Pulmonary artery endothelial cell (primary cell): ENCODE measurements around the gene UBAC1. TPM values are rescaled to one million over a fixed set of nuclear protein-coding genes. Genes with fewer than 3 reads are reported as not detected.
A peak's percentile ranks its signal among the peaks of the same experiment; 100 is the strongest.

ENCODE experiments used
- DNase-seq: peaks from one replicate; pipeline ENCODE4 v3.0.0-alpha.2; 2011; ENCODE audit warnings: low read depth, low spot score
- total RNA-seq: library from RNA; depleted of rRNA; stranded (reverse); fragments of >200 nt; gene quantifications from 2 replicates; pipeline ENCODE4 v1.2.3, GENCODE V29; 2014

Gene UBAC1
- total RNA-seq, 1 donor from 2014 or later, result 38.5 TPM

DNA sequence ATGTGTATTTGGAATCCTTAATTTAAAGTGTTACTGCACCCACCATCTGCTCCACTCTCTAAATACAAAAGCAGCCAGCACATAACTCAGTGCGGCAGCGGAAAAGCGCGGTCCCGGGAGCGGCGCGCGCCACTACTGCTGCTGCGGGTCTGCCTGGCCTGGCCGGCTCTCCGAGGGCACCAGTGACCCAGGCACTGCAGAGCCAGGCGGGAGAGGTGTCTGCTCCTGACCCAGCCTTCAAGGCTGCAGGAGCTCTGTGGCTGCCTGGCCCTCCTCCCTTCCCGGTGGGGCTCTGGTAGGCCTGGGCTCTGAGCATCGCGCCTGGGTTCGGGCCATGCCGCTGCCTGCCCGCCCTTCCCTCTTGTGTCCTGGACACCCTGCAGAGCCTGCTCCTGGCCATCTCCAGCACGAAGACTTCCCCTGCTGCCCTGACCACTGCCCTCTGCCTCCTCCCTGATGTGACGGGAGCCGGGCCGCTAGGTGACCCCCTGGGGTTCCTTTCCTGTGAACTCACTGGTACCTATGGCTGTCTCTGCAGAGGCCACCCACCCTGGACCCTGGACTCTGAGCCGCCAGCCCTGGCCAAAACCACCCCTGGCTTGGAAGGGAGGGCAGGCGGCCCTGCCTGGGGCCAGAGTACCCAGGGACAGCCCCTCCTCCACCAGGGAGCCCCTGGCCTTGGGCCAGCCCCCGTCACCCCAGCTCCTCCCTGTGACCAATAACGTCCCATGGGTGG is 32.8 kb upstream of the UBAC1 start:
- no peak for DNase-seq

DNA sequence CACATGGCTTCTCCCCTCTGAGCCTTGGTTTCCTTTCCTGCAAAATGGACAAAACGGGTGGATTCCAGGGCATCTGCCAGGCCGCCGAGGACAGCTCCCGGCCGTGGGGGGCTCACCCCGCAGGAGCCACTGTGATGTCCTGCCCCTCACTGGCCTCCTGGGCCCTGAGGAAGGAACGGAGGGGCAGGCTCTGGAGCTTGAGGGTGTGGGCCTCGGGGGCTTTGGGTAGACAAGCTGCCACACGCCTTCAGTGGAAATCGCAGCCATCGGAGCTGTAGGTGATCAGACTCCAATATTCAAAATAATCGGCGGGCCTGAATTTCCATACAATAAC is 32.2 kb upstream of the UBAC1 start:
- no peak for DNase-seq

DNA sequence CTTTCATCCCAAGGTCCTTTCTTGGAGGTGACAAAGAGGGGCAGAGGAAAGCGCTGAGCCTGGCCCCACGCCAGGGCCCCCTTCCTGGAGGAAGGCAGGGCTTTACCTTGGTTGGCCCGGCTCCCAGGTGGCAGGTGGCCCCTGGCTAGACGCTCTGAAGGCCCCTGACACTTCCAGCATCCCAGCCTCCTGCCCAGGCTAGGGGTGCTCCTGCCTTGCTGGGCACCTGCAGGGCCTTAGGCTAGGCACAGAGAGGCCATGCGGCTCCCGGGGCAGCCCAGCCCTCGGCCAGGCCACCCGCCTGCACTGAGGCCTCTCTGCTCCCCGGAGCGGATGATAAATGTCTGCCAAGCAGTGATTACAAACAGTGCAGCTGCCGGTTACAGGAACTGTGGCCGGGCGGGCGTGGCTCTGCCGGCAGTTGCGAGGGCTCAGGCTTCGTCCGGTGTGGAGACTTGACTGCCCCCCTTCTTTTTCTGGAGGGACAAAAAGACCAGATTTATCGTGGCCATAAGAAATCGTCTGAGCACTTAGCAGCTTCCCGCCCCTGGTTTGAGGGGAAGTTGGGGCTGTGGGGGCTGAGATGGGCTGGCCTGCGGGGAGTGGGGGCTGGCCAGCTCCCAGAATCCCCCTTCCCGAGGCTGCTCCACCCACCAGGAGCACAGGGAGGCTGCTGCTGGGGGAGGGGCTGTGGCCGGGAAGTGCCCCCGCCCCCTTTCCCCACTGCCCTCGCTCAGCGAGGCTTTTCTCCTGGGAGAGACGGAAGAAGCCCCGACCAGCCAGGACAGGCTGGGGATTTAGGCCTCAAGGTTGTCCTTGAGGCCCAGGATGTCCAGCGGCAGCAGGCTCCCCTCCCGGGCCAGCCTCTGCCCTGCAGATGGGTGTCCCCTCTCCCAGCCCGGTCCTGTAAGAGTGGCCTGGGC is 31.6 kb upstream of the UBAC1 start:
- DNase-seq, result peak; percentile 33

DNA sequence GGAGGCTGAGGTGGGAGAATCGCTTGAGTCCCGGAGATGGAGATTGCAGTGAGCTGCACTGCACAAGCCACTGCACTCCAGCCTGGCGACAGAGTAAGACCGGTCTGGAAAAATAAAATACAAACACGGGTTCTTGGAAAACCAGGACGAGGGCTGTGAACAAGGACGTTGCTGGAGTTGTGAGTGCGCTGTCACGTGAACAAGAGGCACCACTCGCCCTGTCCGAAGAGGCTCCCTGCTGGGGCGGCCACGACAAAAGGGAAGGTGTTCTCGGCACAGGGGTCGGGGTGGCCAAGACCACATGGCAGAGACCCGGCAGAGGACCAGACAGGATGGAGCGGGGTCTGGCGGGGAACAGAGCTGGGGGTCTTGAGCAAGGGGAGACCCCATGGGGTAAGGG is 30.6 kb upstream of the UBAC1 start:
- DNase-seq, result no peak

DNA sequence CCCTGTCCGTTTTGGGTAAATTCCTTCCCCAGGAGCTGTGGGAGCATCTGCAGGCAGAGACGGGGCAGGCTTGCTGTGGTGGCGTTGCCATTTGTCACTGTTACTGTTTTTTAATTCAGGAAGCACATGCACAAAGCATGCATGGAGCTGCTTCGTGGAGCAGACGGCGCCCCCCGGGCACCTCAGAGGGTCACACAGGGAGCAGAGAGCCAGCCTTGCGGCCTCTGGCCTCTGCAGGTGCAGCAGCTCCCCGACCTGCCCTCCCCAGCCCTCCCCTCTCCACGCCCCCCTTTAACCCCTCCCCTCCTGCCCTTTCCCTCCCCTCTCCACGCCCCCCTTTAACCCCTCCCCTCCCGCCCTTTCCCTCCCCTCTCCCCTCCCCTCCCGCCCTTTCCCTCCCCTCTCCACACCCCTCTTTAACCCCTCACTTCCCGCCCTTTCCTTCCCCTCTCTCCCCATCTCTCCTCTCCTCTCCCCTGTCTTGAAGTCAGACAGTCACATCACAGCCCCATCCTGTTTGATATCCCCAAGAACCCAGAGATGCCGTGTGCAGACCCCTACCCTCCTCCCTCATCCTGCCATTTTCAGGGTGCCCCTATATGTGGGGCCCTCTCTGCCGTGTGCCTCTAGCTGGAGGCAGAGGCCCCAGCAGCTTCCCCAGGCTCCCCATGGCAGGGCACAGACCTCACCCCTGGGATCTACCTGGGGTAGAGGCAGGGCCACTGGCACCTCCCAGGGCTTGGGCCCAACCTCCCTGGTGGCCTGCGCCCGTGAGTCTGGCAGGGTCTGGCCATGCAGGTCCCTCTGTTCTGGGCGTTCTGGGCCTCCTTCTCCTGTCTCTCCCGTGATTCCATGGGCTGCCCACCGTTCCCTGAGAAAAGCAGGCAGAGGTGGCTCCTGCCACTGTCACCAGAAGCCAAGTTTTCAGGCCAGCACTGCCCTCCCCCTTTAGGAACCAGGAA is 29.6 kb upstream of the UBAC1 start:
- DNase-seq, result peak; percentile 39

DNA sequence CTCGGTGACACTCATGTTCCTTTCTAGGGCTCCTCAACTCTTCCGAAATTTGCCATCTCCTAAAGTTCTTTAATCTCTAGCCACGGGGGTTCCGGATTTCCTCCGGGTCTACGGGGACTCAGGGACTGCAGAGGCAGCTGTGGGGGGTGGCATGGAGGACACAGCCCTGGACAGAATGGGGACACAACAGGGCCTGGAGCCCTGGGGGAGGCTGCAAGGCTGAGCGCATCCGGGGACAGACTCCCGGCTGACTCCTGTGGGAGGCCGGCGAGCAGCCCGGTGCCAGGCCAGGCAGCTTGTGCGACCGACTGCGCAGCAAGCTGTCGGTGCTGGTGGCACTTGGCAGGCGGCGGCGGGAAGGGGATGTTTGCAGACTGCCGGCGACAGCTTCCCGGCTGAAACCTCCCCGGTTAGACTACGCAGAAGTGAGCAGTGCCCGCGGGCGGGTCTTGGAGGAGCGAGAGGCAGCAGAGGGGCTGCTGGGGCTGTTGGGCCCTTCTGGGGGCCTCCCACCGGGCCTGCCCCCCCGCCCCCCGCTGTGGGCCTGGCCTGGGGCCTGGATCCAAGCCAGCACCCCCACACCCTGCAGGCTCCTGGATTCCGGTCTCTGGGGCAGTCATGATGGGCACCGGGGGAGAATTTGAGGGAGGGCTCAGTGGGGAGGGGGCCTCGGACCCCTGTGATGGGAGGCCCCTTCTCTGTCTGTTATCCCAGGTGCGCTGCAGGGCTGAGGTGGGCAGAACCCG is 28.7 kb upstream of the UBAC1 start:
- DNase-seq, result no peak

DNA sequence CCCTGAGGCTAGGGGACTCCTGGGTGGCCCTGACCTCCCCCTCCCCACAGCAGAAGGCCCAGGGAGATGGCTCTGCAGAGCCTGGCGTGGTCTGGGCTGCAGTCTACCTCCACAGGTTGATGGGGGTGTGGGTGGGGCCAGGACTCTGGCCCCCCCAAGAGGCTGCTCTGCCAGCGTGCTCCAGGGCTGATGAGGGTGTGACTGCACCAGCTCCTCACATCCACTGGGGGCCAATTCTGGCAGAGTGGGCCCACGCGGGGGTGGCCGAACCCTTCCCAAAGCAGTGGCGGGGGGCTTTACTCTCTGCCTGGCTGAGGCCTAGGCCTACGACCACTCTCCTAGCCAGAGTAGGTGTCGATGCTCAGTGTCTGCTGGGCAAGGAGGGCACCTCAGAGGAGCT is 28.0 kb upstream of the UBAC1 start:
- no peak for DNase-seq

DNA sequence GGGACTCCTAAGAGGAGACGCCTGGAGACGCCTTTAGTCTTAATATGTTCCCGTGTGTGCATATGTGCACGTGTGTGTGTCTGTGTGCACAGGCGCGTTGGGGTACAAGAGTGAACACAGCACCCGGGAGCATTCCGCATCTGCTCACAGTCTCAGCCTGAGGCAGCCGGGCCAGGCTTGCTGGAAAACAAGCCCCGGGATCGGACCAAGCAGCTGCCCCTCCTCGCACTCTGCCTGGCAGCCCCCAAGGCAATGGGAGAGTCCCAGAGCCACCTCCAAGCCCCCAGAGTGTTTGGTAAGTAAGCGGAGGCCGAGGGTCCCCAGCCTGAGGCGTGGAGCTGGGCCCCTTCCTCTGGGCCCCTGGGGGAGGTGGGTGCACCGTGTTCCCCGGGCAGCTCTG is 27.3 kb upstream of the UBAC1 start:
- no peak for DNase-seq

DNA sequence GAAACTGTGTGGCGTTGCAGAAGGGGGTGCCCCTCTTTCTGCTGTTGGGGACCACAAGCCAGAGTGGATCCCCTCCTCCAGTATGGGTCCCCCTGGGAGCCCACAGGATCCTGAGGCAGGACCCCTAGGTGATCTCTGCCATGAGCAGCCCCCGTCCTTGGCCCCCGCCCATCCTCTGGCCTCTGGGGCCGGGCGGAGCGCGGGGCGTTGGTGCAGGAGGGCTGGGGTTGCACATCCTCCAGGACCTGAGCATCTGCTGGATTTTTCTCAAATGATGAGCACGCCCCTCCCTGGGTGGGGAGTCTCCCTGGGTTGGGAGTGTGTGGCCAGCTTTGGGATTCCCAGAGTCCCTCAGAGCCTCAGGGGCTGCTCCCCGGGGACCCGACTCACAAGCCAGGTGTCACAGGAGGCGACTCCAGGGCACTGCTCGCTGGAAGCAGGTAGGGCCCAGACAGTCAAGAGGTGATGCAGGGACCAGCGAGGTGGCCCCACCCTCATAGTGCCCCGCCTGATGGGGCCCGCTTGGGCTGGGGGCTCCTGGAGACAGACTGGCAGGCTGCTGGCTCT is 26.7 kb upstream of the UBAC1 start:
- no peak for DNase-seq

DNA sequence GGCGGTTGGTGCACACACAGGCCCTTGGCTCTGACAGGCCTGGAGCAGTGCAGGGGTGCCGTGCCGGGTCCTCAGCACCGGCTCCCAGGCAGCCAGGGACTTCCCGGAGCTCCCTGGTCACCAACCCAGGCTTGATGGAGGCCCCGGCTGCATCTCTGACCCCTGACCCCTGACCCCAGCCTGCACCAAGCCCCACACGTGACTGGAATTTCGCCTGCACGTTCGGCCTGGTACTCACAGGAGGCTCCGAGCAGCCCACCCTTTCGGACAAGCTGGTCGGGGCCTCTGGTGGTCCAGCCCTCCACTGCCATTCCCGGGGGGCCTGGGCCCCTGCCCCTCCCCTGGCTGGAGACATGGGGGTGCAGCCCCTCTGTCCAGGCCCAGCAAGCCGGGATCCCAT is 25.4 kb upstream of the UBAC1 start:
- DNase-seq, result no peak

DNA sequence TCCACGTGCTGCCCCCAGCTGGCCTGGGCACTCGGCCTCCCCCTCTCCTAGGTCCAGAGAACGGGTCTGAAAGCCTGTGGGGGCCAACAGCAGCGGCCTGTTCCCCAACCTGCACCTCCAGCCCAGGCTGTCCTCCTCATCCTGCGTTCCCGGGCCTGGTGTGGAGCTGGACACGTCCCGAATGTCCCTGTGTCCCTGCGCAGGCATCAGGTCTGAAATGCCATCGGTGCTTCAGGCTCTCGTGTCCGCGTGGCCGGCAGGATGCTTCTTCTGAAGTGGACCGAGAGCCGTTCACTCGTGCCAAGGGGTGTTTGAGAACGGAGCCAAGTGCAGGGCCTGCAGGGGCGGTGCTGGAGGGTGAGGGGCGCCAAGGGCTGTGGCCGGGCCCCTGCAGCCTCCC is 24.7 kb upstream of the UBAC1 start:
- no peak for DNase-seq

DNA sequence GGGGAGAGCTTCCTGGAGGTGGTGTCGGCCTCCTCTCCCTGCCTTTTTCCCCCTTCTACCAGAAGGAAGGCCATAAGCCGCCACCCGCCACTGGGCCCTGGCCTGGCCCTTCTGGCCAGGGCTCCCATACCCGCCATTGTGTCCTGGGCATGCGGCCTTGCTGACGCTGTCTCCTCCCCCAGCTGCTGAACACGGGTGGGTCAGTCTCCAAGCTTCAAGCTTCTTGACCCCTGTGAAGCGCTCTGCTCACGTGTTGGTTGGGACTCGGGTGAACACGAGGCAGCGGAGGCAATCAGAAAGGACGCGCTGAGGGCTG is 24.2 kb upstream of the UBAC1 start:
- no peak for DNase-seq

DNA sequence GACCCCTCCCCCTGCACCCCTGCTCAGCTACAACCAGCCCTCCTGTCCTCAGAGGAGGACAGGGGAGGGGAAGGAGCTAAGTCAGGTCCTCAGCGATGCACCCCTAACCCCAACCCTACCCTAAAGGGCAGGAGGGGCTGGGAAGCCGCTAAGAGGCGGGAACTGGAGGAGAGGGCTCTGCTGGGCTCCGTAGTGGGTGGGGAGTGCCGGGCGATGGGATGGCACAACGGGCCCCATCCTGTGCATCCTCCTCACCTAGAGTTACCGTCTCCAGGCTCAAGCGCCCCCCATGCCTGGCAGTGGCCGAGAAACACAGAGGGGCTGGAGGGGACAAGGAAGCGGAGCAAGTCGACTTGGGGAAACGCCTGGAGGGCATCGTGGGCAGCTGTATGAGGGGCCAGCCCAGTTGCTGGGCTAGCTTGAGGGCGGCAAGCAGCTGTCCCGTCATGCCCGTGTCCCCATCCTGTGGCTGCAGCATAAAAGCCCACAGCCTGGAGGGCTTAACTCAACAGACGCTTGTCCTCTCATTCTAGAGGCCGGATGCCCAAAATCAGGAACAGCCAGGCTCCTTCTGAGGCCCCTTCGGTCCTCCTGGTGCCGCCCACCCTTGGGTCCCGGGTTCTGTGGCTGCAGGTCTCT is 23.0 kb upstream of the UBAC1 start:
- DNase-seq, result no peak

DNA sequence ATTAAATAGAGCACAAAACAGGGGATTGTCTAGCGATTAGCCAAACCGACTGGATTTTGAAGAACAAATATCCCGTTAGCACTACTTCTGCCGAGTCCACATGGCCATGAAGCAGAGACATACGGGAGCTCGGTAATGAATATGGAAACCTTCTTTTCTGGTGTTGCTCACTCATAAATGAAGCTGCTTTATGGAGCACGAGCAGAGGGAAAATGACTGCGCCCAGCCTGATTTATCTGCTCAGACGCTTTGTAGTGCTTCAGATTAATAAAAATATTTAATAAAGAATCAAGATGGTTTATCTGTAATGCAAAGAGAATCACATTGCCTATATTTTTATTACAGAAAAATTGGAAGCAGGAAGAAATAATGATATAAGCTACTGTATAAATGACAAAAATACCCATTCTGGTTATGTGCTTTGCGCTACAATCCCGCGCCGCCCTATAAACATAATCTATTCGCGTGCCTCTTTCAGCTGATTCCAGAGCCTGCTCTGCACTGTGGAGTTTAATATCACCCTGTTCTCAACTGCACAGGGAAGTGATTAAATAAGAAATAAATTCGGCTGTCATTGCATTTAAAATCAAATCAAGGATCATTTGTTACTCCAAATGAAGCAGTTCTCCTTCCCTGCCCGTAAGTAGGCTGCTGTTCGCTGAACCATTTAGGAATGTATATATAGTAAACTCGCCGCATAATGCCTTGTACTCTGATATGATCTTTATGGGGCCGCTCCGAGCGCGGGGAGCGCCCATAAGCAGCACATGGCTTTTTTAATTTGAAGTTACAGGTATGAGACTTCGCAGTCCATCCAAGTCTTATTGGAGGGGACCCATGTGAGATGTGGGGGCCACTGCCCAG is 22.3 kb upstream of the UBAC1 start:
- no peak for DNase-seq

DNA sequence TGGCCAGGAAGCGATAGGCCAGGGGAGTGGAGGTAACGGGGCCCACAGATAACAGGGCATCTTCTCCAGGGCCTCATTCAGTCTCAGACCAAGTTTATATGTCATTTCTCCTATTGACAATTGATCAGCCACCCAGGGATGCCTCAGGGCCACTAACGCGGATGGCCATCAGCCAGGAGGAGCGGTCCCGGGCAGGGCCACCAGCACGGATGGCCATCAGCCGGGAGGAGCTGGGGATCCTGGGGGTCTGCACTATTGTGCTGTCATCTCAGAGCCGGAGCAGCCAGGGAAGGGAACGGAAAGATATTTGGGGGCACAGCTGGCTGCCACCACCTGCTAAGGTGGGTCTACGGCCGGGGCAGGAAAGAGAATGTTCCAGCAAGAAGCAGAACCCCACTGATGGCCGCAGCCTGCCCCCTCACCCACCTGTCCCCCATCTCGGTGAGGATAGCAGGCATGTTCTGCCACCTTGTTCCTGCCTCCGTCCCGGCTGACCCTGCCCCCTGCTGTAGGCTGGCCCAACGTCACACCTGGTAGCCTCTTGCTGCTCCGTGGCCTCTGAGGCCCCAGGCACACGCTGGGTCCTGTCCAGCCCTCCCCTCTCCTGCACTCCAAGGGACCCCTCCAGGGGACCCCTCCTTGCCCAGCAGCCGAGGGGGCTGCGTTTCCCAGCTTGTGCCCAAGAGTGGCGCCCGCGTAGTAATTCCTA is 21.5 kb upstream of the UBAC1 start:
- no peak for DNase-seq

DNA sequence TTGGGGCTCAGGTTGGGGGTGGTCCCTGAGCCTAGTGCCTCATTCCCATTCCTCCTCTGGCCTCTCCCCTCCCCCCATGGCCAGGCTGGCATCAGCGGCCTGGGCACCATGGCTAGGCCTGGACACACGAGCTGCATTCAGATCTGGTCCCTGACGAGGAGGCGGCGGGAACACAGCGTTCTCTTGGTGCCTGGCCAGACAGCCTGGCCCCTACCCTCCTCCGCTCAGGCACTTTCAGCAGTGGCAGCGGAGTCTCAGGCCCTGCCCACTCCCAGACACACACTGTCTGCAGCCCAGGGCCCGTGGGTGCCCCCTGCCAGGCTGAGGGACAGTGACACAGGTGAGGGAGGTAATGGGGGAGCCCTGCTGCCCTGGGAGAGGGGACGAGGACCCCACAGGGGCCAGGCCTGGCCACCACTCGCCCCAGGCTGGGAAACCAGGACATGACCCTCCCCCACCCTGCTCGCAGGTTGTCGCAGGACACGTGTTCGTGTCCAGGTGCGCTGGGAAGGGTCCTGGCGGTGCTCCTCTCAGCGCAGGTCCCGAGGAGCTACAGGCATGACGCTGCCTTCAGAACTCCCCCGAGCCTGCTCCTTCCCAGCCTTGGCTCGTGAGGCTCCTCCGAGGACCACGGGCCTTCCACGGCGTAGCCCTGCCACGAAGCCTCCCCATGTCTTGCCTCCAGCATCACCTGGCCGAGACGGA is 19.9 kb upstream of the UBAC1 start:
- no peak for DNase-seq

DNA sequence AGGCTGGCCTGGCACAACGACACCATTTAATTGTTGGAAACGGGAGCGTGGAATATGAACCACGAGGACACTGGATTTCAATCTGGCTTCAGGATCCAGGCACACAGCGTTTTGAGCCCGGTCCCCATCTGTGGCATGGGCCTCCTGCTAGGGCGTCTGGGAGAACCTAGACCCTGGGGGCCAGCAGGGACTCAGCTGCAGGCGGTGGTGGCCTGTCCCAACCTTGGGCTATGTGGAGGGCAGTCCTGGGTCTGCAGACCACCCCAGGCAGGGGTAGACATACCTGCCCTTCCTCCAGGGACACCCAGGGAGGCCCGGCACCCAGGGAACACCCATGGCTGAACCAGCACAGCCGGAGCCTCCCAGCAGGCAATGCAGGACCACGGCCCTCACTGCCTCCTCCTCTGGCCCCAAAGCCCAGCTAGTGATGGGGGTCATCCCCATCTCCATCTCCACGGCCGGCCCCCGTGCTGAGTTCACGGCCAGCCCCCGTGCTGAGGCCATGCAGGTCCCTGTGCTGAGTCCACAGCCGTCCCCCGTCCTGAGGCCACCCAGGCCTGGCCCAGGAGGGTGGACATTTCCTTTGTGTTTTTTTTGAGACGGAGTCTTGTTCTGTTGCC is 18.5 kb upstream of the UBAC1 start:
- no peak for DNase-seq
